ENCODE measurements around the gene CCDC50. TPM values are rescaled to one million over a fixed set of nuclear protein-coding genes. Genes with fewer than 3 reads are reported as not detected.

The CCDC50 gene
- total RNA-seq, 1 donor from 2014 or later, result 134 TPM

GRCh38 chr3:191301782-191302411 is 27.3 kb upstream of the CCDC50 start:
- H3K4me3 ChIP-seq (ENCODE audit: low read depth, low read length), result no peak overlapping the region
- TF ChIP-seq, protein P1, sequence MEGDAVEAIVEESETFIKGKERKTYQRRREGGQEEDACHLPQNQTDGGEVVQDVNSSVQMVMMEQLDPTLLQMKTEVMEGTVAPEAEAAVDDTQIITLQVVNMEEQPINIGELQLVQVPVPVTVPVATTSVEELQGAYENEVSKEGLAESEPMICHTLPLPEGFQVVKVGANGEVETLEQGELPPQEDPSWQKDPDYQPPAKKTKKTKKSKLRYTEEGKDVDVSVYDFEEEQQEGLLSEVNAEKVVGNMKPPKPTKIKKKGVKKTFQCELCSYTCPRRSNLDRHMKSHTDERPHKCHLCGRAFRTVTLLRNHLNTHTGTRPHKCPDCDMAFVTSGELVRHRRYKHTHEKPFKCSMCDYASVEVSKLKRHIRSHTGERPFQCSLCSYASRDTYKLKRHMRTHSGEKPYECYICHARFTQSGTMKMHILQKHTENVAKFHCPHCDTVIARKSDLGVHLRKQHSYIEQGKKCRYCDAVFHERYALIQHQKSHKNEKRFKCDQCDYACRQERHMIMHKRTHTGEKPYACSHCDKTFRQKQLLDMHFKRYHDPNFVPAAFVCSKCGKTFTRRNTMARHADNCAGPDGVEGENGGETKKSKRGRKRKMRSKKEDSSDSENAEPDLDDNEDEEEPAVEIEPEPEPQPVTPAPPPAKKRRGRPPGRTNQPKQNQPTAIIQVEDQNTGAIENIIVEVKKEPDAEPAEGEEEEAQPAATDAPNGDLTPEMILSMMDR (conservative IDR thresholded peaks at IDR 0.05; ENCODE audit: low read depth, low read length), result no peak

DNA sequence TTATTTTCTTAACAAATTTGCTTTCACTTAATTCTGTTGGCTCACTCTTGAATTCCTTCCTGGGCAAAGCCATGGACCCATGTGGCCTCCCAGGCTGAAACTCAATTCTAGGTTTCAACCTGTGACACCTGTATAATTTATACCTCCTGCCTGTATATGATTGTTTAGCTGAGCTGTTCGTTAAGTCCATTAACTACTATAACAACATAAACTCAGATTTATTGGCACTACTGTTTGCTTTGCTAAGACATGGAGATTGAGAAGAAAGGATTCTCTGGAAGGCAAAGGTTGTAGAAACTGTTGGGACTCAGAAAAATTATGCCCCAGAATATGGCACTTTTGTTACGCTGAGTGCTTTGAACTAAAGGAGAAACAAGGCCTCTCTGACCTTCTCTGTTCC is 26.7 kb upstream of the CCDC50 start:
- TF ChIP-seq, protein P1 (conservative IDR thresholded peaks at IDR 0.05; ENCODE audit: low read depth, low read length), result no peak
- no peak overlapping the region for H3K4me3 ChIP-seq (ENCODE audit: low read depth, low read length)
- no peak for DNase-seq (ENCODE audit: low read depth)

More at GRCh38 chr3:191301782-191302411, 27.3 kb upstream of the CCDC50 start:
- no peak for DNase-seq (ENCODE audit: low read depth)

- no peak for DNase-seq (ENCODE audit: low read depth)
- TF ChIP-seq, protein P1 (conservative IDR thresholded peaks at IDR 0.05; ENCODE audit: low read depth, low read length), result no peak
- H3K4me3 ChIP-seq (ENCODE audit: low read depth, low read length), result no peak overlapping the region
These were observed 25.6 kb upstream of the CCDC50 start for GRCh38 chr3:191303596-191303995.

DNA sequence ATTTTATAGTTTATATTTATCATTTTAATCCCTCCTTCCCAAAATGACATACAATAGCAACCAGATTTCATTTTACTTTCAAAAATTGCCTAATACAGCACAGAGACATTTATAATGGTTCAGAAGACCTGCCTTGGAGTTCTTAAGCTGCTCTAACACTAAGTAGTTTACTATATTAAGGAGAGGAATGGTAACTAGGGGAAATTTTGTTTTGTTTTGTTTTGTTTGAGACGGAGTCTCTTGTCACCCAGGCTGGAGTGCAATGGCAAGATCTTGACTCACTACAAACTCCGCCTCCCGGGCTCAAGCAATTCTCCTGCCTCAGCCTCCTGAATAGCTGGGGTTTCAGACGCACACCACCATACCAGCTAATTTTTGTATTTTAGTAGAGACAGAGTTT is 22.8 kb upstream of the CCDC50 start:
- no peak overlapping the region for H3K4me3 ChIP-seq (ENCODE audit: low read depth, low read length)
- DNase-seq (ENCODE audit: low read depth), result no peak
- TF ChIP-seq, protein P1 (conservative IDR thresholded peaks at IDR 0.05; ENCODE audit: low read depth, low read length), result no peak

DNA sequence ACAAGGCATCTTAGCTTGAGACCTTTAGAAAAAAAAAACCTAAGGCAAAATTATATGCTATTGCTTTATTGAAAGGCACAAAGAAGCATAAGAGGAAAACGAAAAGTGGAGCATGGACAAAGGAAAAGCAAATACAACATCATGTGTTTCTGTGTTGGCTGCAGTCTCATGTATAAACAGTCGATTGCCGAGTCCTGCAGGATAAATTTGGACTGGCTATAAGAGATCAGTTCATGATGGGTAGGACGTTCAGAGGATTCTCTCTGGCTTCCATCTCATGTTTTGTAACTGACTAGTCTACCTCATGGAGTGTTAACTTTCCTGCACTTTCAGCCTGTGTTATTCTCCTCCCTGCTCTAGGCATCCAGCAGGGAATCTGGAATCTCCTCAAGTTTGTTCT is 21.9 kb upstream of the CCDC50 start:
- DNase-seq (ENCODE audit: low read depth), result no peak
- TF ChIP-seq, protein P1 (conservative IDR thresholded peaks at IDR 0.05; ENCODE audit: low read depth, low read length), result no peak
- no peak overlapping the region for H3K4me3 ChIP-seq (ENCODE audit: low read depth, low read length)

GRCh38 chr3:191313296-191313695 is 15.9 kb upstream of the CCDC50 start:
- no peak for DNase-seq (ENCODE audit: low read depth)
- H3K4me3 ChIP-seq (ENCODE audit: low read depth, low read length), result no peak overlapping the region
- TF ChIP-seq, protein P1 (conservative IDR thresholded peaks at IDR 0.05; ENCODE audit: low read depth, low read length), result no peak

DNA sequence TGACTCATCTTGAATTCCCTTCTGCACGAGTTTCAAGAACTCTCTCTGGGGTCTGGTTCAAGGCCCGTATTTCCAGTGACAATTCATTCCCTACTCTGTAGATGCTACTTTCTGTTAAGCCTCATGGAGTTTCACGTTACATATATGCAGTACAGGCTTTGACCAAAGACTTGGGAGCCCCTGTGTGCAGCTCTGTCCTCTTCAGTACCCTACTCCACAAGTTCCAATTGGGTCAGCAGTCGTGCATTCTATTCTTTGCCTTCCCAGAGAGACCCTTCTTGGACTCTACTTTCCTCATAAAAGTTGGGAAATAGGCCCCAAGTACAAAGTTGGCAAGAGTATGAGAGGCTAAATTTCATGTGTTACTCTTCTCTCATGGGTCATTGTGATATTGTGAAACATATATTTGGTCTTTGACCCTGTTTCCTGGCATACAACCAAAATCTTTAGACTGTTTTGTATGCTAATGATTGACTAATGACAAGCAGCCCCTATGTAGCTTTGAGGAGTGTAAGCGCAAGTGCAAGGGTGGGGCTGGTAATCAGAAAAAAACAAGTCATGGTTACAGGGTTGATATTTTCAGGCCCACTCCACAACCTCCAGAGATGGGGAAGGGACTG is 15.0 kb upstream of the CCDC50 start:
- TF ChIP-seq, protein P1 (conservative IDR thresholded peaks at IDR 0.05; ENCODE audit: low read depth, low read length), result no peak
- DNase-seq (ENCODE audit: low read depth), result no peak
- no peak overlapping the region for H3K4me3 ChIP-seq (ENCODE audit: low read depth, low read length)

Data from epithelial cell of proximal tubule (primary cell).